H9 (cell line): ENCODE results near the gene ABCC3. TPM values are rescaled to one million over a fixed set of nuclear protein-coding genes. Genes with fewer than 3 reads are reported as not detected.
A peak's percentile ranks its signal among the peaks of the same experiment; 100 is the strongest.

Experiments used
- DNase-seq: peaks from one replicate; pipeline ENCODE4 v3.0.0-alpha.2; 2017
- H2AFZ ChIP-seq: one replicate; pipeline ENCODE4 v1.6.1; 2013; ENCODE audit warnings: mild to moderate bottlenecking, low read length, control low read depth, moderate library complexity
- H2AK5ac ChIP-seq: 2 replicates; pipeline ENCODE4 v1.6.1; 2013; ENCODE audit warnings: low read length, control low read depth, mixed read lengths; ENCODE audit not compliant: insufficient read length
- H2BK120ac ChIP-seq: one replicate; pipeline ENCODE4 v1.6.1; 2013; ENCODE audit warnings: low read depth, mild to moderate bottlenecking, low read length, control low read depth, inconsistent platforms; ENCODE audit not compliant: poor library complexity, severe bottlenecking
- H2BK12ac ChIP-seq: 2 replicates; pipeline ENCODE4 v1.6.1; 2013; ENCODE audit warnings: low read length, control low read depth, mixed read lengths, low read depth; ENCODE audit not compliant: insufficient read length
- H2BK15ac ChIP-seq: 2 replicates; pipeline ENCODE4 v1.6.1; 2013; ENCODE audit warnings: low read depth, low read length, control low read depth
- H2BK20ac ChIP-seq: one replicate; pipeline ENCODE4 v1.6.1; 2013; ENCODE audit warnings: low read depth, mild to moderate bottlenecking, low read length, control low read depth, inconsistent platforms; ENCODE audit not compliant: poor library complexity, severe bottlenecking
- H2BK5ac ChIP-seq: 2 replicates; pipeline ENCODE4 v1.6.1; 2013; ENCODE audit warnings: low read length, control low read depth, mixed read lengths; ENCODE audit not compliant: insufficient read length
- H3K14ac ChIP-seq: 2 replicates; pipeline ENCODE4 v1.6.1; 2013; ENCODE audit warnings: low read length, control low read depth; ENCODE audit not compliant: insufficient read depth
- H3K18ac ChIP-seq: 2 replicates; pipeline ENCODE4 v1.6.1; 2013; ENCODE audit warnings: low read depth, mild to moderate bottlenecking, mixed read lengths, low read length, control low read depth; ENCODE audit not compliant: insufficient read length
- H3K23ac ChIP-seq: 2 replicates; pipeline ENCODE4 v1.6.1; 2013; ENCODE audit warnings: low read length, control low read depth, mixed read lengths, low read depth; ENCODE audit not compliant: insufficient read length
- H3K23me2 ChIP-seq: 2 replicates; pipeline ENCODE4 v1.6.1; 2013; ENCODE audit warnings: low read depth, mild to moderate bottlenecking, mixed read lengths, low read length, control low read depth; ENCODE audit not compliant: insufficient read length, poor library complexity, severe bottlenecking
- H3K27ac ChIP-seq: 2 replicates; pipeline ENCODE4 v1.5.1; 2013; ENCODE audit warnings: low read length, control low read depth, mixed read lengths, low read depth; ENCODE audit not compliant: insufficient read length
- H3K27me3 ChIP-seq: 2 replicates; pipeline ENCODE4 v1.6.1; 2013; ENCODE audit warnings: low read length, control low read depth, inconsistent platforms; ENCODE audit not compliant: insufficient read depth
- H3K4ac ChIP-seq: 2 replicates; pipeline ENCODE4 v1.6.1; 2013; ENCODE audit warnings: low read depth, mild to moderate bottlenecking, control low read depth, inconsistent platforms, low read length, moderate library complexity
- H3K4me1 ChIP-seq: 2 replicates; pipeline ENCODE4 v1.6.1; 2013; ENCODE audit warnings: low read length, control low read depth, inconsistent platforms; ENCODE audit not compliant: insufficient read depth
- H3K4me2 ChIP-seq: 2 replicates; pipeline ENCODE4 v1.6.1; 2013; ENCODE audit warnings: low read length, control low read depth, mixed read lengths; ENCODE audit not compliant: insufficient read length, insufficient read depth
- H3K56ac ChIP-seq: 2 replicates; pipeline ENCODE4 v1.6.1; 2013; ENCODE audit warnings: low read depth, mild to moderate bottlenecking, mixed read lengths, low read length, control low read depth; ENCODE audit not compliant: insufficient read length
- H3K79me1 ChIP-seq: 2 replicates; pipeline ENCODE4 v1.6.1; 2013; ENCODE audit warnings: low read depth, mild to moderate bottlenecking, moderate library complexity, low read length, control low read depth, inconsistent platforms; ENCODE audit not compliant: insufficient read depth, poor library complexity, severe bottlenecking
- H3K79me2 ChIP-seq: 2 replicates; pipeline ENCODE4 v1.6.1; 2013; ENCODE audit warnings: low read length, control low read depth, inconsistent platforms; ENCODE audit not compliant: insufficient read depth
- H3K9ac ChIP-seq: 2 replicates; pipeline ENCODE4 v1.6.1; 2013; ENCODE audit warnings: low read length, control low read depth, mixed read lengths; ENCODE audit not compliant: insufficient read length; ENCODE audit errors: extremely low read depth
- H3K9me3 ChIP-seq: one replicate; pipeline ENCODE4 v1.6.1; 2013; ENCODE audit warnings: low read depth, low read length, inconsistent platforms; ENCODE audit not compliant: control insufficient read depth
- H3T11ph ChIP-seq: one replicate; pipeline ENCODE4 v1.6.1; 2013; ENCODE audit warnings: mild to moderate bottlenecking, low read length, control low read depth, inconsistent platforms
- H4K20me1 ChIP-seq: one replicate; pipeline ENCODE4 v1.6.1; 2013; ENCODE audit not compliant: control insufficient read depth, insufficient read length, insufficient read depth
- H4K5ac ChIP-seq: 2 replicates; pipeline ENCODE4 v1.6.1; 2013; ENCODE audit warnings: low read depth, mild to moderate bottlenecking, mixed read lengths, low read length, control low read depth; ENCODE audit not compliant: insufficient read length
- H4K8ac ChIP-seq: replicated peaks from 2 replicates; pipeline ENCODE4 v1.6.1; 2013; ENCODE audit warnings: low read length, control low read depth, mixed read lengths, low read depth; ENCODE audit not compliant: insufficient read length
- H4K91ac ChIP-seq: 2 replicates; pipeline ENCODE4 v1.6.1; 2013; ENCODE audit warnings: low read depth, mild to moderate bottlenecking, moderate library complexity, mixed read lengths, low read length, control low read depth; ENCODE audit not compliant: insufficient read length
- H3K27ac Mint-ChIP-seq, 3 experiments: 2 replicates in 2 of 3; 3 replicates in 1 of 3; pipeline ENCODE4 v1.8.0; 2020 to 2021; ENCODE audit warnings: mixed read lengths in 3 of 3, mild to moderate bottlenecking in 1 of 3, moderate library complexity in 1 of 3
- H3K27me3 Mint-ChIP-seq: 2 replicates; pipeline ENCODE4 v1.8.0; 2021; ENCODE audit warnings: low read depth, mild to moderate bottlenecking, moderate library complexity, mixed read lengths
- H3K36me3 Mint-ChIP-seq, 3 experiments: 2 replicates in 2 of 3; 3 replicates in 1 of 3; pipeline ENCODE4 v1.8.0; 2020 to 2021; ENCODE audit warnings: low read depth in 3 of 3, mixed read lengths in 3 of 3; ENCODE audit not compliant: insufficient read depth in 1 of 3
- H3K4me1 Mint-ChIP-seq, 2 experiments: 2 replicates each; pipeline ENCODE4 v1.8.0; 2020; ENCODE audit warnings: mixed read lengths in 2 of 2
- H3K4me3 Mint-ChIP-seq, 2 experiments: 2 replicates in 1 of 2; 3 replicates in 1 of 2; pipeline ENCODE4 v1.8.0; 2020 to 2021; ENCODE audit warnings: mild to moderate bottlenecking in 2 of 2, mixed read lengths in 2 of 2, moderate library complexity in 1 of 2
- H3K9me3 Mint-ChIP-seq, 2 experiments: 2 replicates in 1 of 2; 3 replicates in 1 of 2; pipeline ENCODE4 v1.8.0; 2020; ENCODE audit warnings: mild to moderate bottlenecking in 2 of 2, mixed read lengths in 2 of 2, moderate library complexity in 1 of 2
- WGBS: extraction: QIAGEN DNeasy Blood & Tissue Kit; methylation state at CpG from one replicate; pipeline ENCODE4 v1.1.7; 2013; ENCODE audit warnings: missing lambda C conversion rate, low lambda C conversion rate, mixed read lengths; ENCODE audit not compliant: insufficient read length; ENCODE audit errors: extremely low coverage; 5-methylcytosine and 5-hydroxymethylcytosine counted together
- total RNA-seq: library from RNA; stranded (reverse); gene quantifications from 2 replicates; pipeline ENCODE4 v1.2.1, GENCODE V29; 2021
- TF ChIP-seq, protein P1 (sequence below): fragments of 200-600 bp; sonication (generic); conservative IDR thresholded peaks from 3 replicates; pipeline ENCODE4 v1.8.0; 2021; ENCODE audit warnings: antibody characterized with exemption, mild to moderate bottlenecking

ABCC3 gene
- total RNA-seq, 1 experiment from 2014 or later, result 0.31 TPM

DNA sequence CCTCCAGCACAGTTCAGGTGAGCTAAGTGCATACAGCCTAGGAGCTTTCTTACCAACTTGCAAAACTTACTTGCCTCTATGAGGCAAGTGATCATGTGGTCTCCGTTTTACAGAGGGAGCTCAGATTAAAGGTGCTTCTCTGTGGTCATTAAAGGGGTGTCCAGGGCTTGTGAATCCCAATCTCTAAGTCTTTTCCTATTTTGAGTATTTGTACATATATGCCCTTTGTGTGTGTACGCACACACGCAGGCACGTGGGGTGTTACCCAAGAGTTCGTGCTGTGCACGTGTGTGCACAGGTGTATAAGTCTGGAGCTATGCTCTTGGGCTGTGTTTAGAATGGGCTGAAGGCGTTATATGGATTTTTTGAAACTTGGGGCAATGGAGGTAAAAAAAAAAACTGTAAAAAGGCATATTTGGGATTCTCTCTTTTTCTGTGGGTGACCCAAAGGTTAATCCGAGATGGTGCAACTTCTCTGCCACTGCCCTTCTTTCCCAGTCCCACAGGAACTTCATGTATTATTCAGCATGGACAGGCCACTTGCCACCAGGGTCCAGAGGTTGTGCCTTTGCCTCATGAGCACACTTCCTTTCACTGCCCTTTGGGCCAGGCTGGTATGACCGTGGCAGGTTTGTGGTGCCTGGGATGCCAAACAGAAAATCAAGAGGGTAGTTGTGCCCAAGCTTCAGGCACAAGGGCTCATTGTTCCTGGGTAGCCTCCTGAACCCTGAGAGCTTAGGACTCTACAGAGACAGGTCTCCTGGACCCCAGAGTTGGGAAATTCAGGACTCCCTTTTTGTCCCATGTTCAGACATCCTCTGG is 1.5 kb downstream of the ABCC3 start:
- Histone ChIP-seq H3K56ac (no peak overlapping the region), H2BK20ac (no peak overlapping the region), H2BK120ac (no peak overlapping the region), H3K27ac (no peak overlapping the region), H3K4me1 (no peaks in the 10 kb centered on the region; the same call in 1 of the 2 replicates), H3K79me2 (no peaks in the 10 kb centered on the region), H2AFZ (no peak overlapping the region), H3T11ph (no peak overlapping the region), H3K23me2 (peaks cover 9% of the 10 kb centered on the region), H3K9me3 (no peaks in the 10 kb centered on the region), H3K27me3 (peaks cover 23% of the 10 kb centered on the region; the same call in 1 of the 2 replicates), H4K8ac (no peak overlapping the region), H2AK5ac (no peak overlapping the region), H4K20me1 (no peaks in the 10 kb centered on the region), H3K4me2 (no peak overlapping the region), H3K4ac (no peak overlapping the region), H2BK12ac (no peak overlapping the region), H4K91ac (no peak overlapping the region), H3K23ac (no peak overlapping the region), H3K79me1 (no peaks in the 10 kb centered on the region), H3K14ac (no peak overlapping the region), H4K5ac (no peak overlapping the region), H2BK5ac (no peak overlapping the region), H3K9ac (no peak overlapping the region), H2BK15ac (no peak overlapping the region), H3K18ac (no peak overlapping the region)
- TF ChIP-seq, protein P1, sequence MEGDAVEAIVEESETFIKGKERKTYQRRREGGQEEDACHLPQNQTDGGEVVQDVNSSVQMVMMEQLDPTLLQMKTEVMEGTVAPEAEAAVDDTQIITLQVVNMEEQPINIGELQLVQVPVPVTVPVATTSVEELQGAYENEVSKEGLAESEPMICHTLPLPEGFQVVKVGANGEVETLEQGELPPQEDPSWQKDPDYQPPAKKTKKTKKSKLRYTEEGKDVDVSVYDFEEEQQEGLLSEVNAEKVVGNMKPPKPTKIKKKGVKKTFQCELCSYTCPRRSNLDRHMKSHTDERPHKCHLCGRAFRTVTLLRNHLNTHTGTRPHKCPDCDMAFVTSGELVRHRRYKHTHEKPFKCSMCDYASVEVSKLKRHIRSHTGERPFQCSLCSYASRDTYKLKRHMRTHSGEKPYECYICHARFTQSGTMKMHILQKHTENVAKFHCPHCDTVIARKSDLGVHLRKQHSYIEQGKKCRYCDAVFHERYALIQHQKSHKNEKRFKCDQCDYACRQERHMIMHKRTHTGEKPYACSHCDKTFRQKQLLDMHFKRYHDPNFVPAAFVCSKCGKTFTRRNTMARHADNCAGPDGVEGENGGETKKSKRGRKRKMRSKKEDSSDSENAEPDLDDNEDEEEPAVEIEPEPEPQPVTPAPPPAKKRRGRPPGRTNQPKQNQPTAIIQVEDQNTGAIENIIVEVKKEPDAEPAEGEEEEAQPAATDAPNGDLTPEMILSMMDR, result no peak
- Mint-ChIP-seq H3K9me3 (no peaks in the 10 kb centered on the region), H3K27me3 (peaks cover 62% of the 10 kb centered on the region), H3K27ac (no peak overlapping the region), H3K4me1 (peaks cover 3 to 26% of the 10 kb centered on the region in 2 experiments), H3K4me3 (0 out of 5 replicates have a peak overlapping the region, but pooled peaks of 1 of the 2 experiments have one; percentile 6), H3K36me3 (no peaks in the 10 kb centered on the region)
- DNase-seq, result no peak
- WGBS, result no CpG with 5 or more reads among the region's 9 CpGs
